Kidney tubule cell (primary cell): ENCODE measurements around the gene POU5F1.

ENCODE experiments used
- DNase-seq: peaks from one replicate; pipeline ENCODE4 v3.0.0-alpha.2; 2018; ENCODE audit warnings: low spot score

POU5F1 gene

GRCh38 chr6:31139599-31139998, 30.9 kb downstream of the POU5F1 start:
- DNase-seq = peak; percentile 91

GRCh38 chr6:31138982-31139381, 31.5 kb downstream of the POU5F1 start, which contains the start of gene PSORS1C2:
PSORS1C2 (minus strand) TSS chr6:31139066; CDS start chr6:31139026, 40 bp downstream.
- DNase-seq = no peak

- DNase-seq = no peak
These were observed 34.8 kb downstream of the POU5F1 start for GRCh38 chr6:31135710-31136109.

GRCh38 chr6:31132806-31133205, 37.7 kb downstream of the POU5F1 start:
- no peak for DNase-seq

DNA sequence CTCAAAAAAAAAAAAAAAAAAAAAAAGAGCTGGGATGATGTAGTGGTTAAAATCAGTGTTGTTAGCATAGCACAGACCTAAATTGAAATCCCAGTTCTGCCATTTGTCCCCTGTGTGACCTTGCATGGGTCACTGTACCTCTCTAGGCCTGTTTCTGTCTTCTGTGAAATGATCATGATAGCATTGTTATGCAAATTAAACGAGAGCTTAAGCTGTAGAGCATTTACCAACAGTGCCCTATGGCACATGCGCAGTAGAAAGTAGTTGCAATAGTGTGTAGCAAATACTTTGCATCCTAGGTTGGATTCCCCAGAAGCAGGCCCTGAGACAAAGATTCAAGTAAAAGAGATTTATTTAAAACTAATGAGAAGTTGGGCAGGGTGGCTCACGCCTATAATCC, 38.9 kb downstream of the POU5F1 start:
- DNase-seq = no peak

GRCh38 chr6:31130751-31131150, 39.7 kb downstream of the POU5F1 start:
- DNase-seq = no peak

- no peak for DNase-seq
These were observed 41.4 kb downstream of the POU5F1 start for GRCh38 chr6:31129130-31129529.

DNA sequence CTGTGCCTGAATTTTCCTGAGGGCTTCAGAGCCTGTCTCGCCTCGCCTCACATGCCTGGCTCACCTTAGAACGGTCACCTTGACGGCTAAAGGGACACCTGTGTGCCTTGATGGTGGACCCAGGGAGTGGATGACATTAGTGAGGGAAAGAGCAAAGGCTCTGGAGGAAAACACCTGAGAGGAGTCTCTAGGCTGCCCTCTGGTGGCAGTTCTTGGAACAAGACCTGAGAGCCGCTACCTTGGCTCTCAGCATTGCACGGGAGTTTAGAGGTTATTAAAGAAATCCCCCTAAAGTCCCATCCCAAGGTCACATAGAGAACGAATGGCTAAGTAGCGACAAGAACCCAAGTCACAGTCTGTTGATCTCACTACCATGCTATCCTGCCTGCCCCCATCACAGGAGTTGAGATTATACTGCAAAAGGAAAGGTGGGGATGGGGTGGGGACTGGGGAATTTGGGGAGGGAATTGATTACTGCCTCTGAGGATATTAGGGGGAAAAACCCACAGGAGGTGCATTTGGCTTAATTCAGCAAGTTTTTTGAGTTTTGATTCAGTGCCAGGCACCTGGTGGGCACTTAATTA, 42.3 kb downstream of the POU5F1 start:
- peak; percentile 71 for DNase-seq

DNA sequence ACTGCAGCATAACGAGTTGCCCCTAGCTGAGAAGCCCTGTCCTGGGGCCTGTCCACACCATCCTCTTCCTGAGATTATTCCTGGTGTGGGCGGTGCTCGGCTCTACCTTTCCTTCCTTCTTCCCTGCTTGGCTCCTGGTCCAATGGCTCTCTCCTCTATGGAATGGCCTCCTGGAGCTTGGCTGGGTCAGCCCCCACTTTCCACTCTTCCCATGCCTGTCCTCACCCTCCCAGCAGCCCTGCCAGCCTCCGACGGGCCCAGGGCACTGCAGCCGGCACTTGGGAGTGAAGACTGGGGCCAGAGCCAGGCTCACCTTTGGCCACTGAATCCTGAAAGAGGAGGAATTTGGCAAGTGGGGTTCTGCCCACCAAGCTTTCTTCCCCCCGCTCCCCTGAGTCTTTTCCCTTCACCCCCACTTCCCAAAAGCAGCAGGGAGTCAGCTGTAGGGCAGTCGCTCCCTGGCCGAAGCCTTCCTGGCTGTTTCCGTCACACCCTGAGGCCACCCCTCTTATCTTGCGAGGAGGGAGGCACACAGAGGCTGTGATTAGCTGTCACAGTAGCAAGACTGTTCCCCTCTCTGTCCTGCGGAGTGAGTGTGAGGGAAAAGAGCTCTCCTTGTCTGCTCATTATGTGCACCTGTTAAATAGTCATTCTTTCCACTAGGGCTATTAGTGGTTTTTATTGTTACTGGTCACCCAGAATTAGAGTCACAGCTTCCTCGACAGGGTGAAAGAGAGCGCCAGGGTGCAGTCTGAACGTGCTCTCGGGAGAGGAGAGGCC, 43.9 kb downstream of the POU5F1 start:
- no peak for DNase-seq

GRCh38 chr6:31125586-31126363, 44.7 kb downstream of the POU5F1 start:
- DNase-seq = peak; percentile 89

- DNase-seq = peak; percentile 90
These were observed 45.3 kb downstream of the POU5F1 start for GRCh38 chr6:31125162-31125561.

- DNase-seq = peak; percentile 95
These were observed 47.4 kb downstream of the POU5F1 start for GRCh38 chr6:31122791-31123706.

- peak; percentile 49 for DNase-seq
These were observed 49.2 kb downstream of the POU5F1 start for GRCh38 chr6:31121131-31121790.

DNA sequence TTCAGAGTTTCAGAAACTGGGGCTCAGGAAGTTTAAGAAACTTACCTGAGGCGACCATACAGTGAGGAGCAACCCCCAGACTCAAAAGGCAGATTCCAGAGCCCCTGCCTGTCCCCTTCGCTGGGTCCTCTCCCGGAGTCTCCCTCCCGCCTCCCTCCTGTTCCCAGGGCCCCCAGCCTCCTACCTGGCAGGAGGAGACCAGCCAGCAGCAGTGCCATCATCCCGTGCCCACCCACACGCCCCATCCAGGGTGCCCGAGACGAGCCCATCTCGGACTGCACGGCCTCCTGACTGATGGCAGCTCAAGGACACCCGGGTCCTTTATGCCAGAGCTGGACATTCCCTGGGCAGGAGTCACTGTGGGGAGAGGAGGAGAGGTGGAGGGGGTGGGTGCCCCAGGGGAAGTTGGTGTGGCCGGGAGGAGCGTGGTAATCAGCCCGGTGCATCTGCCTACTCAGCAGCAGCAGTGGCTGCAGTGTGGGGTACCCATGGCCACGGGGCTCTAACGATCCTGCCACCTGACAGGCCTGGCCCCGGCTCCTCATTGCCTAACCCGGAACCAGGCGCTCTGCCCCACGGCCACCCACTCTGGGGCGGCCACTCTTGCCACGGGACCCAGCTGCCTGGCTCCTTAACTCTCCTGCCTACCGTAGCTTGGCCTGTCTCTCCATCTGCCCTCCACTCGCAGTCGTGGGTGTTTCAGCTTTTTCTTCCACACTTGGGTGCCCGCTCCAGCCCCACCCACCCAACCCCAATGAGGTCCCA, 50.1 kb downstream of the POU5F1 start, which contains the start of gene CDSN:
Gene CDSN (minus strand): TSS at position 296 of the 765 bp plus-strand sequence. CDS start 27 bp downstream, at position 269.
- no peak for DNase-seq

GRCh38 chr6:31118178-31118577, 52.3 kb downstream of the POU5F1 start:
- DNase-seq = no peak

DNA sequence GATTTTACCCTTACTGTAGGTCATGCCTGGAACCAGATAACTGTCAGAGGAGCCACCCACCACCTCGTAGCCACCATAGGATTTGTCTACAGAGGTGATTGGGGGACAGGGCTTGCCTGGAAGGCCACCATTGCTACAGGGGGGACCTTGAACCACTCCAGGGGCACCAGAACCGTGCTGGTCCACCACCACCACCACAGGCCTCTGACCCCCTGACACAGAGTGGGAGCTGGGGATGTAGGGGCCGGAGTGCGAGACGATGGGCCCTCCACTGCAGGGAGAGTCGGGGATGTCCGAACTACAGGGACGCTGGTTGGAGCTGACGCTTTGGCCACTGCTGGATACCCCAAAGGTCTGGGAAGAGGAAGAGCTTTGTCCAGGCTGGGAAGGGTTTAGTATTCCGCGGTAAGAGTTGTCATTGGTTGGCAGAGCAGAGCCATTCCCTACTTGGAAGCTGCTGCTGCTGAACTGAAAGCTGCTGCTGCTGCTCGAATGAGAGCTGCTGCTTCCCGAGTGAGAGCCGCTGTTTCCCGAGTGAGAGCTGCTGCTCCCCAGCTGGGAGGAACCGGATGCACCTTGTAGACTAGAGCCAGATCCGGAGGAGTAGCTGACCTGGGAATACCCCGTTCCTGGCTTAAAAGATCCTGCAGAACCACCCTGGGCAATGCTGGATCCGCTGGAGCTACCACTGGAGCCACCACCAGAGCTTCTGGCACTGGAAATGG, 53.7 kb downstream of the POU5F1 start:
- no peak for DNase-seq

DNA sequence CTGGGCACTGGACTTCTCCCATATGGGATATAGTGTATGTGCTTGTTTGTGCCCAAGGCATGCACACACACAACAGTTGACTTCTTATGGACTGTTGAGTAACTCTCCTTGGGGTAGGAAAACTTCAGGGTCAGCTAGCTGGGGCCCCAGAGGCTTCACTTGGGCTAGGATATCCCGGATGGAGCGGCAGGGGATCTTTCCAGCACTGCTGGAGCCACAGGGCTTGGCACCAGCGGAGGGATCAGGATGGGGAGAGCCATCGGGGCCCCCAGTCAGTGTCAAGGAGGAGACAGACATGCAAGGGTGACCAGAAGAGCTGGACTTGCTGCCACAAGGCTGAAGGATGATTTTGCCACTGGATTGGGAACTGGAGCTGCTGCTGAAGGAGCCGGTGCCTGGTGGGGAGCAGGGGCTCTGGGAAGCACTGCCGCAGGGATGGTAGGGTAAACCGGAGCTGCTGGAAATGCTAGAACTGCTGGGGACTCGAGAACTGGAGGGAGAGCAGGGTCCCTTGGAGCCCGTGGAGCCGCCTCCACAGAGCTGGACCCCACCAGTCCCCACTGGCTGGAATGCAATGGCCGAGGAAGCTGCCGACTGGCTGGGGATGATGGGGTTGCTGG, 54.4 kb downstream of the POU5F1 start:
- no peak for DNase-seq

DNA sequence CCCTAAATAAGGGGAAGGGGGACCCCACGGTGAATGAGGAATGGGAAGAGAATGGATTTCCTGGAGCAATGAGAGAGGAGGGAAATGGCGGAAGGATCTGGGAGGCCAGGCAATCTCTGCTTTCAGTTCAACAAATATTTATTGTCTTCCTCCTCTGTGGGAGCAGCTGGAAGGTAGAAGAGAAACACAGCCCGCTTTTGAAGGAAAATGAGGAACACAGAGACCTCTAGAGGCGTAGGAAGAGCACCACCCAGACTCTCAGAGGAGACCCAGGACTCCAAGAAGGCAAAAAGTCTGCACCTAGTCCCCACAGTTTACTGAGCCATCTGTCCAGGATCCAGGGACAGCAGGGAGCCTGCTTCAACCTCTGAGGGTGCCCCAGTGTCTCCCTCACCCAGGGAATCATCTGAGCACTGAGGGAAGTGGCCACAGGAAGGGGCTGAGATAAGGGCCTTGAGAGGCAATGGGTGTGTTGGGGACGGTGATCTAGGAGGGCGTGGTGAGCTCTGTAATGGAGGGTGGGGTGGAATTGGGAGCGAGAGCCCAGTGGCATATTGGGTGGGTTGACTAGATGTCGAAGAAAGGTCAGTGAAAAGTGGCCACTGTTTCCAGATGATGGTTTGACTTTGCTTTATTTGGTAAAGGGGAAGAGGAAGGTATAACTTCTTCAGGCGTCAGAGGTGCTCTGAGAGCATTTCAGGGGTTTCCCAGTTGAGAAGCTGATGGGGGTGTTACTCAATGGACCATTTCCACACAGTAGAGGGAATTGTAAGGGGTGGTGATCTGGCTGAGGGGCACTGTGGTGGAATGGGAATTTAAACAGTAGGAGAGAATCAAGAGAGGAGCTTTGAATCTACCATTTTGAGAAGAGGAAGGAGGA, 55.3 kb downstream of the POU5F1 start:
- peak; percentile 54 for DNase-seq
